Endodermal cell (in vitro differentiated cells): ENCODE results near the gene AOPEP. TPM values are rescaled to one million over a fixed set of nuclear protein-coding genes. Genes with fewer than 3 reads are reported as not detected.

Experiments used
- DNase-seq: peaks from one replicate; pipeline ENCODE4 v3.0.0-alpha.2; 2017
- H3K27ac ChIP-seq: 2 replicates; pipeline ENCODE4 v1.5.1; 2013; ENCODE audit warnings: mild to moderate bottlenecking, low read depth, low read length, moderate library complexity
- H3K27me3 ChIP-seq: 2 replicates; pipeline ENCODE4 v1.6.1; 2013; ENCODE audit warnings: mild to moderate bottlenecking, low read length, moderate library complexity; ENCODE audit not compliant: insufficient read depth, control insufficient read depth, poor library complexity, severe bottlenecking
- H3K36me3 ChIP-seq: 2 replicates; pipeline ENCODE4 v1.7.0; 2013; ENCODE audit warnings: mild to moderate bottlenecking, low read length, moderate library complexity; ENCODE audit not compliant: control insufficient read depth, insufficient read depth
- H3K4me1 ChIP-seq: one replicate; pipeline ENCODE4 v1.7.0; 2013; ENCODE audit warnings: low read length; ENCODE audit not compliant: control insufficient read depth, insufficient read depth
- H3K4me3 ChIP-seq: 2 replicates; pipeline ENCODE4 v1.5.1; 2013; ENCODE audit warnings: mild to moderate bottlenecking, low read length, moderate library complexity
- H3K9ac ChIP-seq: 2 replicates; pipeline ENCODE4 v1.6.1; 2013; ENCODE audit warnings: mild to moderate bottlenecking, low read length, moderate library complexity; ENCODE audit not compliant: poor library complexity, severe bottlenecking; ENCODE audit errors: extremely low read depth
- H3K9me3 ChIP-seq: 2 replicates; pipeline ENCODE4 v1.6.1; 2013; ENCODE audit warnings: mild to moderate bottlenecking, low read length, moderate library complexity; ENCODE audit not compliant: control insufficient read depth
- H3K27ac Mint-ChIP-seq: 2 replicates; pipeline ENCODE4 v1.8.0; 2020; ENCODE audit warnings: mixed read lengths
- H3K27me3 Mint-ChIP-seq: 2 replicates; pipeline ENCODE4 v1.8.0; 2021; ENCODE audit warnings: mild to moderate bottlenecking, mixed read lengths; ENCODE audit not compliant: insufficient read depth
- H3K36me3 Mint-ChIP-seq: 2 replicates; pipeline ENCODE4 v1.8.0; 2020; ENCODE audit warnings: low read depth, mixed read lengths
- H3K4me1 Mint-ChIP-seq: 2 replicates; pipeline ENCODE4 v1.8.0; 2020; ENCODE audit warnings: mixed read lengths
- H3K4me3 Mint-ChIP-seq: 2 replicates; pipeline ENCODE4 v1.8.0; 2020; ENCODE audit warnings: mild to moderate bottlenecking, moderate library complexity, mixed read lengths
- H3K9me3 Mint-ChIP-seq: 2 replicates; pipeline ENCODE4 v1.8.0; 2020; ENCODE audit warnings: mild to moderate bottlenecking, mixed read lengths
- CTCF ChIP-seq: fragments of 200-600 bp; sonication (generic); conservative IDR thresholded peaks from 2 replicates; pipeline ENCODE4 v1.5.0; 2021; ENCODE audit warnings: antibody characterized with exemption, mild to moderate bottlenecking
- WGBS, 2 experiments: methylation state at CpG; one replicate each; pipeline versions ENCODE4 v1.1.5 to v1.1.7; 2013; ENCODE audit warnings: missing lambda C conversion rate in 2 of 2, mixed read lengths in 1 of 2; ENCODE audit not compliant: insufficient coverage in 1 of 2, insufficient read length in 1 of 2; 5-methylcytosine and 5-hydroxymethylcytosine counted together
- total RNA-seq, 2 donors: library from RNA; stranded (reverse); fragmentation: NEBNext Ultra II Directional in 1 of 2; extraction: Animal tissue kit (Norgen Biotek cat#: 25700) in 1 of 2; gene quantifications; 2 replicates in 1 of 2; 3 replicates in 1 of 2; pipeline ENCODE4 v1.2.1, GENCODE V29; 2021

Gene AOPEP
- total RNA-seq, 2 donors from 2014 or later: 23.4 to 33.7 TPM

GRCh38 chr9:94985649-94986048, 259.1 kb downstream of the AOPEP start:
- no peak for DNase-seq
- H3K27ac Mint-ChIP-seq: no peak overlapping the region
- Histone ChIP-seq H3K9me3 (no peaks in the 10 kb centered on the region), H3K27me3 (no peaks in the 10 kb centered on the region), H3K4me3 (no peak overlapping the region), H3K9ac (no peak overlapping the region), H3K36me3 (no peaks in the 10 kb centered on the region), H3K27ac (no peak overlapping the region), H3K4me1 (no peaks in the 10 kb centered on the region)
- WGBS, 2 experiments: 94 to 100% methylated on average over 1 to 3 of the region's 3 CpGs
- no peaks in the 10 kb centered on the region for H3K27me3 Mint-ChIP-seq
- H3K9me3 Mint-ChIP-seq: no peaks in the 10 kb centered on the region
- TF ChIP-seq CTCF: no peak
- H3K4me1 Mint-ChIP-seq: peaks cover 11% of the 10 kb centered on the region
- peaks cover 7% of the 10 kb centered on the region for H3K36me3 Mint-ChIP-seq
- H3K4me3 Mint-ChIP-seq: no peak overlapping the region

GRCh38 chr9:94987731-94988130, 261.2 kb downstream of the AOPEP start:
- Mint-ChIP-seq H3K9me3 (no peaks in the 10 kb centered on the region), H3K4me1 (peaks cover 5% of the 10 kb centered on the region), H3K27ac (no peak overlapping the region), H3K27me3 (no peaks in the 10 kb centered on the region), H3K36me3 (peaks cover 7% of the 10 kb centered on the region), H3K4me3 (no peak overlapping the region)
- 71 to 90% methylated on average over 1 of the region's 1 CpG for WGBS, 2 experiments
- Histone ChIP-seq H3K9me3 (no peaks in the 10 kb centered on the region), H3K27ac (no peak overlapping the region), H3K4me1 (no peaks in the 10 kb centered on the region), H3K36me3 (no peaks in the 10 kb centered on the region), H3K9ac (no peak overlapping the region), H3K27me3 (no peaks in the 10 kb centered on the region), H3K4me3 (no peak overlapping the region)
- no peak for DNase-seq
- TF ChIP-seq CTCF: no peak

- no peaks in the 10 kb centered on the region for H3K36me3 ChIP-seq
- no peak for DNase-seq
- 94 to 96% methylated on average over 5 to 8 of the region's 8 CpGs for WGBS, 2 experiments
- Mint-ChIP-seq H3K9me3 (no peaks in the 10 kb centered on the region), H3K4me1 (peaks cover 12% of the 10 kb centered on the region), H3K27ac (no peak overlapping the region), H3K36me3 (peaks cover 3% of the 10 kb centered on the region), H3K27me3 (no peaks in the 10 kb centered on the region), H3K4me3 (no peak overlapping the region)
- H3K27ac ChIP-seq: no peak overlapping the region
- H3K9me3 ChIP-seq: no peaks in the 10 kb centered on the region
- H3K27me3 ChIP-seq: no peaks in the 10 kb centered on the region
- H3K4me1 ChIP-seq: no peaks in the 10 kb centered on the region
- no peak overlapping the region for H3K9ac ChIP-seq
- no peak for TF ChIP-seq CTCF
- no peak overlapping the region for H3K4me3 ChIP-seq
Observed at GRCh38 chr9:94990897-94991561, 264.5 kb downstream of the AOPEP start.
